OCI-LY3 (cell line): ENCODE results near the gene ALDH3A1.

Experiments
- H2AFZ ChIP-seq: fragments of 200-600, 300-600 bp; shearing (Covaris generic); 2 replicates; pipeline ENCODE4 v1.6.0; 2014; ENCODE audit warnings: antibody characterized with exemption, low read depth, low read length
- H3K27ac ChIP-seq: fragments of 200-600, 300-600 bp; sonication (generic); 2 replicates; pipeline ENCODE4 v1.5.1; 2014; ENCODE audit warnings: mild to moderate bottlenecking, low read length, moderate library complexity, mixed read lengths
- H3K27me3 ChIP-seq: fragments of 200-600, 300-600 bp; sonication (generic); 2 replicates; pipeline ENCODE4 v1.6.1; 2014; ENCODE audit warnings: low read depth, low read length, mixed read lengths
- H3K36me3 ChIP-seq: fragments of 200-600, 300-600 bp; sonication (generic); replicated peaks from 2 replicates; pipeline ENCODE3; 2014; ENCODE audit warnings: low read depth, low read length, mixed read lengths
- H3K4me1 ChIP-seq: fragments of 300-600, 200-600 bp; sonication (generic); 2 replicates; pipeline ENCODE4 v1.6.1; 2014; ENCODE audit warnings: low read length, mixed read lengths
- H3K4me2 ChIP-seq: fragments of 200-600, 300-600 bp; sonication (generic); 2 replicates; pipeline ENCODE4 v1.6.1; 2014; ENCODE audit warnings: low read length, mixed read lengths
- H3K4me3 ChIP-seq: fragments of 300-600, 200-600 bp; sonication (generic); 2 replicates; pipeline ENCODE4 v1.5.1; 2014; ENCODE audit warnings: antibody characterized with exemption, mild to moderate bottlenecking, low read length, moderate library complexity
- H3K79me2 ChIP-seq: fragments of 300-600, 200-600 bp; shearing (Covaris generic); 2 replicates; pipeline ENCODE4 v1.6.1; 2014; ENCODE audit warnings: mild to moderate bottlenecking, low read length, mixed read lengths
- H3K9ac ChIP-seq: fragments of 300-600, 200-600 bp; shearing (Covaris generic); 2 replicates; pipeline ENCODE4 v1.6.0; 2014; ENCODE audit warnings: mild to moderate bottlenecking, low read length, moderate library complexity
- H3K9me3 ChIP-seq: fragments of 200-600, 300-600 bp; shearing (Covaris generic); 2 replicates; pipeline ENCODE4 v1.6.1; 2014; ENCODE audit warnings: low read length, mixed read lengths; ENCODE audit not compliant: insufficient read depth
- H4K20me1 ChIP-seq: fragments of 200-600, 300-600 bp; sonication (generic); 2 replicates; pipeline ENCODE4 v1.6.1; 2016; ENCODE audit warnings: low read length, mixed read lengths; ENCODE audit not compliant: insufficient read depth
- CTCF ChIP-seq: fragments of 200-600, 300-600 bp; sonication (generic); IDR thresholded peaks from 2 replicates; pipeline ENCODE4 v1.5.1; 2014; ENCODE audit warnings: antibody characterized with exemption, low read length, low read depth
- EZH2phosphoT487 ChIP-seq: fragments of 200-600 bp; shearing (Covaris generic); IDR thresholded peaks from 2 replicates; pipeline ENCODE4 v1.6.1; 2018; ENCODE audit warnings: antibody characterized with exemption, mixed run types, low read depth

The ALDH3A1 gene

GRCh38 chr17:19731626-19732025 lies 16.5 kb downstream of the ALDH3A1 start:
- no peaks in the 10 kb centered on the region for H3K4me1 ChIP-seq
- no peaks in the 10 kb centered on the region for H3K9me3 ChIP-seq
- no peak overlapping the region for H3K9ac ChIP-seq
- H2AFZ ChIP-seq = no peak overlapping the region
- no peak overlapping the region for H3K27ac ChIP-seq
- H3K36me3 ChIP-seq = no peaks in the 10 kb centered on the region
- H3K27me3 ChIP-seq = no peaks in the 10 kb centered on the region
- no peak for TF ChIP-seq CTCF
- TF ChIP-seq EZH2phosphoT487 = no peak
- no peaks in the 10 kb centered on the region for H4K20me1 ChIP-seq
- H3K4me2 ChIP-seq = no peak overlapping the region
- H3K79me2 ChIP-seq = no peaks in the 10 kb centered on the region
- no peak overlapping the region for H3K4me3 ChIP-seq

- no peaks in the 10 kb centered on the region for H3K79me2 ChIP-seq
- no peak overlapping the region for H3K27ac ChIP-seq
- TF ChIP-seq CTCF (no peak), EZH2phosphoT487 (no peak)
- no peaks in the 10 kb centered on the region for H3K9me3 ChIP-seq
- H3K4me2 ChIP-seq = no peak overlapping the region
- no peak overlapping the region for H3K4me3 ChIP-seq
- H3K27me3 ChIP-seq = no peaks in the 10 kb centered on the region
- H2AFZ ChIP-seq = no peak overlapping the region
- no peaks in the 10 kb centered on the region for H3K36me3 ChIP-seq
- no peaks in the 10 kb centered on the region for H4K20me1 ChIP-seq
- no peak overlapping the region for H3K9ac ChIP-seq
- H3K4me1 ChIP-seq = no peaks in the 10 kb centered on the region
Measured at GRCh38 chr17:19730843-19731242, 17.3 kb downstream of the ALDH3A1 start.

- Histone ChIP-seq H3K9ac (no peak overlapping the region), H4K20me1 (no peaks in the 10 kb centered on the region), H3K36me3 (no peaks in the 10 kb centered on the region), H3K4me1 (no peaks in the 10 kb centered on the region), H3K9me3 (no peaks in the 10 kb centered on the region), H3K4me3 (no peak overlapping the region), H3K4me2 (no peak overlapping the region), H3K79me2 (no peaks in the 10 kb centered on the region), H3K27me3 (no peaks in the 10 kb centered on the region), H2AFZ (no peak overlapping the region), H3K27ac (no peak overlapping the region)
- TF ChIP-seq CTCF (no peak), EZH2phosphoT487 (no peak)
Measured at GRCh38 chr17:19729900-19730299, 18.2 kb downstream of the ALDH3A1 start.

GRCh38 chr17:19728084-19728495 lies 20.0 kb downstream of the ALDH3A1 start:
- Histone ChIP-seq H3K4me1 (no peaks in the 10 kb centered on the region), H3K27me3 (no peaks in the 10 kb centered on the region), H3K36me3 (no peaks in the 10 kb centered on the region), H3K9ac (no peak overlapping the region), H3K4me2 (no peak overlapping the region), H3K9me3 (no peaks in the 10 kb centered on the region), H4K20me1 (no peaks in the 10 kb centered on the region), H2AFZ (no peak overlapping the region), H3K79me2 (no peaks in the 10 kb centered on the region), H3K27ac (no peak overlapping the region), H3K4me3 (no peak overlapping the region)
- TF ChIP-seq CTCF (no peak), EZH2phosphoT487 (no peak)
